Activated CD4-positive, alpha-beta T cell treated with anti-CD3 and anti-CD28 coated beads, Interleukin-2, amount 50 U/mL, for 48 hours (primary cell): ENCODE results near the gene SET.

Experiments used
- DNase-seq, 2 experiments: peaks; one replicate each; pipeline ENCODE4 v3.0.0-alpha.2; 2020

SET gene

GRCh38 chr9:128713941-128714573 lies 25.0 kb downstream of the SET start:
- no peak for DNase-seq

- DNase-seq = no peak
These were observed 25.8 kb downstream of the SET start for GRCh38 chr9:128714586-128715435.

GRCh38 chr9:128715436-128715750 lies 26.4 kb downstream of the SET start:
- no peak for DNase-seq

GRCh38 chr9:128716581-128717254 lies 27.7 kb downstream of the SET start:
- no peak for DNase-seq

- DNase-seq = no peak
These were observed 29.0 kb downstream of the SET start for GRCh38 chr9:128718047-128718446.

GRCh38 chr9:128718475-128718874 lies 29.5 kb downstream of the SET start:
- no peak for DNase-seq

- DNase-seq = no peak
These were observed 31.0 kb downstream of the SET start for GRCh38 chr9:128719919-128720605.

- DNase-seq = no peak
These were observed 31.9 kb downstream of the SET start for GRCh38 chr9:128720841-128721486.

- DNase-seq = no peak
These were observed 32.5 kb downstream of the SET start for GRCh38 chr9:128721487-128722010.

- DNase-seq = no peak
These were observed 33.6 kb downstream of the SET start for GRCh38 chr9:128722380-128723351.

GRCh38 chr9:128723352-128723865 lies 34.4 kb downstream of the SET start:
- DNase-seq = peak in 1 of 2 experiments; percentile 20

- DNase-seq = peak; percentile 100
These were observed 35.1 kb downstream of the SET start, which contains the start of gene ZDHHC12 for GRCh38 chr9:128723866-128724743. Gene ZDHHC12, minus strand, starts transcription at chr9:128724127. Its CDS starts 34 bp downstream, at chr9:128724093.

GRCh38 chr9:128724744-128725211 lies 35.8 kb downstream of the SET start:
- DNase-seq = peak; percentile 69 to 77

- no peak for DNase-seq
These were observed 38.7 kb downstream of the SET start for GRCh38 chr9:128727640-128728248.

GRCh38 chr9:128728298-128728697 lies 39.3 kb downstream of the SET start:
- no peak for DNase-seq

GRCh38 chr9:128729302-128729701 lies 40.3 kb downstream of the SET start:
- DNase-seq = no peak

GRCh38 chr9:128729766-128730517 lies 40.9 kb downstream of the SET start:
- no peak for DNase-seq

GRCh38 chr9:128731093-128731492 lies 42.1 kb downstream of the SET start:
- DNase-seq = no peak
